T follicular helper cell (primary cell): ENCODE measurements around the gene CDK5R2.
"Not testable (repeated sequence)": the region's sequence is repeated elsewhere in the genome, so short reads cannot be mapped to it uniquely, and the experiment has no call there.

Experiments used
- DNase-seq: peaks from one replicate; pipeline ENCODE4 v3.0.0-alpha.2; 2020; ENCODE audit warnings: low read depth
- total RNA-seq, 2 experiments: gene quantifications; one replicate each; lab custom pipeline; 2026; lab: John Stamatoyannopoulos, UW

Gene CDK5R2
- total RNA-seq, result 0 reads per million in 2 experiments

GRCh38 chr2:218959141-218959731 is at the start of gene CDK5R2:
TSS of gene CDK5R2 (plus strand) at chr2:218959666. CDS start at chr2:218959821, 155 bp downstream.
- peak; percentile 37 for DNase-seq

- DNase-seq, result no peak
These were observed 48.7 kb upstream of the CDK5R2 start for GRCh38 chr2:218910741-218911140.

GRCh38 chr2:218920504-218920903 is 39.0 kb upstream of the CDK5R2 start:
- DNase-seq, result no peak

- no peak for DNase-seq
These were observed 34.7 kb upstream of the CDK5R2 start for GRCh38 chr2:218924757-218925156.

GRCh38 chr2:218925434-218925833 is 34.0 kb upstream of the CDK5R2 start:
- no peak for DNase-seq

- no peak for DNase-seq
These were observed 32.0 kb upstream of the CDK5R2 start for GRCh38 chr2:218927422-218927821.

- no peak for DNase-seq
These were observed 31.6 kb upstream of the CDK5R2 start for GRCh38 chr2:218927876-218928275.

- not testable (repeated sequence) for DNase-seq
These were observed 29.0 kb upstream of the CDK5R2 start for GRCh38 chr2:218930488-218930887.

- not testable (repeated sequence) for DNase-seq
These were observed 27.7 kb upstream of the CDK5R2 start for GRCh38 chr2:218931751-218932150.

GRCh38 chr2:218944759-218945404 is 14.6 kb upstream of the CDK5R2 start:
- DNase-seq, result no peak

GRCh38 chr2:218946621-218947020 is 12.8 kb upstream of the CDK5R2 start:
- no peak for DNase-seq

GRCh38 chr2:218952160-218952559 is 7.3 kb upstream of the CDK5R2 start:
- no peak for DNase-seq

GRCh38 chr2:218953366-218953954 is 6.0 kb upstream of the CDK5R2 start:
- DNase-seq, result no peak

- DNase-seq, result no peak
These were observed 4.7 kb upstream of the CDK5R2 start for GRCh38 chr2:218954541-218955300.

GRCh38 chr2:218956039-218956438 is 3.4 kb upstream of the CDK5R2 start:
- no peak for DNase-seq

GRCh38 chr2:218957671-218958070 is 1.8 kb upstream of the CDK5R2 start:
- no peak for DNase-seq

- no peak for DNase-seq
These were observed 1.2 kb upstream of the CDK5R2 start for GRCh38 chr2:218958276-218958675.

- no peak for DNase-seq
These were observed 369 bp downstream of the CDK5R2 start for GRCh38 chr2:218959761-218960308.

- DNase-seq, result no peak
These were observed 1.1 kb downstream of the CDK5R2 start for GRCh38 chr2:218960309-218961165.

GRCh38 chr2:218961229-218961628 is 1.8 kb downstream of the CDK5R2 start:
- DNase-seq, result no peak
